GM19035 (cell line): ENCODE results near the gene PBLD.

Experiments
- ATAC-seq: cut with Tn5 transposase; IDR thresholded peaks from one replicate; pipeline ENCODE4 v1.9.1; 2021; ENCODE audit not compliant: unreplicated experiment

Gene PBLD

GRCh38 chr10:68239069-68239468, 93.7 kb downstream of the PBLD start:
- ATAC-seq = no peak

DNA sequence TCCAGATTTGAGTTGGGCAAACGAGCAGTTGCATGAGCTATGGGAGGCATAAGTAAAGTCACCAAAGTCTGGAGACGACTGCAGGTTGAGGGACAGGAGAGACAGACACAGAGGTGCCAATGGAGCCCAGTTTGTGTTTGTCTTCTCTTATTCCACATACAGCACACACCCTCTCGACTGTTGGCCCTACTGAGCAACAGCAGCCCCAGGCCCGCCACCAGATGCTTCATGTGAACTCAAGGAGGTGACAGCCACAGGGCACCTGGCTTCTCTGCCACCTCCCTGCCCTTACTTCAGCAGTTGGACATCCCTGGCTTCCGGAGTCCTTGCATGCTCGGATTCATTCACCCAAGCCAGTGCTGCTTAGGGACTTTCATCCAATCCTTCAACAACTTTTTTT, 94.4 kb downstream of the PBLD start:
- no peak for ATAC-seq

GRCh38 chr10:68237173-68237572, 95.6 kb downstream of the PBLD start:
- no peak for ATAC-seq

GRCh38 chr10:68235581-68235980, 97.1 kb downstream of the PBLD start:
- no peak for ATAC-seq

DNA sequence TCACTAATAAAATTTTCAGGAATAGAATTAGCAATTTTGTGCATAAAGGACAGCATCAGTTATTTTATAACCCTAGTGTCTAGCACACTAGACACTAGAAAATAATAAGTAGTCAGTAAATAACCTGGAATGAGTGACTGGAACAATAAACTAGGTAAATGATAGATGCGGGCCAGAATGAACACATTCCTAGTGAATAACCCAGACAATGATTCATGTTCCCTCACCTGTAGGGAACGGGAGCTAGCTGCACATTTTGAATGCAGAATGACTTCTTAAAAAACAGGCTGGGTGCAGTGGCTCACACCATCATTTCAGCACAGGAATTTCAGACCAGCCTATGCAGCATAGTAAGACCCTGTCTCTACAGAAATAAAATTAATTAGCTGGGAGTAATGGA, 97.6 kb downstream of the PBLD start:
- ATAC-seq = no peak

DNA sequence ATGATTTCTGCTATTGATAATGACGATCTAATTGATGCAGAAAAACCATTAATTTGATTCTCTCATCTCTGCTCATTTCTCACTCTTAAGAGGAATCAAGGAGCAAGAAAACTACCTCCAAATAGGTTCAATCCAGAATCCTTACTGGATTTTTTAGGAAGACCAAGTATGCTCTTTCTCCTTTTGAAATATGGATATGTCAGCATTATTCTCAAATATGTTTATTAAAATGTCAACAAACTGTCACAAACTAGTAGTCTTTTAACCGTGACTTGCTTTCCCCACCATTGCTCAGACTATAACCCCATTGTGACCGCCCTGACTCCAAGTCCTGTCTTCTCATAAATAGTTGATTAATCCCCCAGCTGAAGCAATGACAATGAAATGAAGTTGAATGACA, 99.7 kb downstream of the PBLD start:
- no peak for ATAC-seq
